Activated CD4-positive, alpha-beta T cell treated with anti-CD3 and anti-CD28 coated beads for 24 hours (primary cell): ENCODE measurements around the gene SPRY4.
"Not testable (repeated sequence)": the region's sequence is repeated elsewhere in the genome, so short reads cannot be mapped to it uniquely, and the experiment has no call there.

Experiments used
- DNase-seq, 2 donors: peaks; one replicate each; pipeline ENCODE4 v3.0.0-alpha.2; 2020; ENCODE audit warnings: low read depth in 2 of 2

Gene SPRY4

DNA sequence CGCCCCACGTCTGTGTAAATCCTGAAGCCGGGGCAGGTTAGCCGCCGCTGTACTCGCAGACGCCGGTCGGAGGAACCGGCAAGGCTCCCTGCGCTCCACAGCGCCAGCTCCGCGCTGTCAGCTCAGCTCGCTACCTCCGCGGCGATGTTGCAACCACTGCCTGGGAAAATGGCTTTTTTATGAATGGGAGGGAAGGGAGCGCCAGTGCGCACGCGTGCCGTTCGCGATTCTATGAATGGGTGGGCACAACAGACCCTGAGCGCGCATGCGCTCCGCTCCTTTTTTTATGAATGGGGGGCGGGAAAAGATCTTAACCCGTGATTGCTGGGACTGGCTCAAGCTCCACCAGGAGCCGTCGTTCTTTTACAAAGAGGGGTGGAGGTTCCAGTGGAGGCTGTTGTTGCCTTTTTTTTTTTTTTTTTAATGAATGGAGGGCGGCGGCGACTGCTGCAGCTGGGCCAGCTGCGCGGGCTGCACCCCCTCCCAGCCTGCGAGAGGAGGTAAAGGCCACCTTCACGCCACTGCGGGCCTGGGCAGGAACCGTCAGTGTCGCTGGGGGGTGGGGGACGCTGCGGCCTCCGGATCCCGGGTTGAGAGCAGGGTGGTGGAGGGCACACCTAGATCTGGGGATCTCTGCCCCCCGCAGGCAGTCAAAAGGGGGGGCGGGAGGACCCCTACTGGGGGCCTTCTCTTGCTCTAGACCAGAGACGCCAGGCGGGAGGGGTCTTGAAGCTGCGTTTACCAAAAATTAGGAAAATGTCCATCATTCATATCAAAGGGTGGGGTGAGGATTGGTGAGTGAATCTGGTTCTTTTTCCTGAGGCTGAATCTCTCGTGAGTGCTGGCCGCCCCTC lies at the start of gene SPRY4:
Gene SPRY4 (minus strand): TSS at position 151 of the 854 bp plus-strand sequence. CDS start 9,913 bp downstream, outside the sequence.
- peak; percentile 77 to 79 for DNase-seq

DNA sequence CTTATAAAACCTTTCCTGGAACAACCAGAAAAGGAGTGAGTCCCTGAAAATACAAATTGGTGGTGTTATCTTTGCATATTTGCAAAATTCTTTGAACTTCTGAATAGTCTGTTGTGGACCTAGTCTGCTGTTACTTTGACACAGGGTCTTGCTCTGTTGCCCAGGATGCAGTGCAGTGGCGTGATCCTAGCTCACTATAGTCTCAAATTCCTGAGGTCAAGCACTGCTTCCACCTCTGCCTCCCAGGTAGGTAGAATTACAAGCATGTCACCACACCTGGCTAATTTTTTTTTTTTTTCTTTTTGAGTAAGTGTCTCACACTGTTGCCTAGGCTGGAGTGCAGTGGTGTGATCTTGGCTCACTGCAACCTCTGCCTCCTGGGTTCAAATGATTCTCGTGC lies 43.7 kb upstream of the SPRY4 start:
- no peak for DNase-seq

DNA sequence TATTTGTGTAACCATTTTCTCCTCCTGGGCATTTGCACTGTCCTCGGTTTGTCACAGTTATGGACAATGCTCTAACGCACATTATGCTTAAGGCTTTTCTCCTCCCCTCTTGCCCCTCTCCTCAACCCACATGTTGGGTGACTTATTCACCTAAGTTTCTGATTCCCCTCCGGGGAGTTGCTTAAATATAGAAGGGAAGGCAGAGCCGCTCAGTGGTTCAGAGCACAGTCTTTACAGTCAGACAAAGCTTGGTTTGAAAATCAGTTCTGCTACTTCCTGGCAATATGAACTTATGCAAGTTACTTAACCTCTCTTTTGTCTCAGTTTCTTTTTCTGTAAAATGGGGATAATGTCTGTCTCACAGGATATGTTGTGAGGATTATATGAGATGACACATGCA lies 41.2 kb upstream of the SPRY4 start:
- DNase-seq, result no peak

DNA sequence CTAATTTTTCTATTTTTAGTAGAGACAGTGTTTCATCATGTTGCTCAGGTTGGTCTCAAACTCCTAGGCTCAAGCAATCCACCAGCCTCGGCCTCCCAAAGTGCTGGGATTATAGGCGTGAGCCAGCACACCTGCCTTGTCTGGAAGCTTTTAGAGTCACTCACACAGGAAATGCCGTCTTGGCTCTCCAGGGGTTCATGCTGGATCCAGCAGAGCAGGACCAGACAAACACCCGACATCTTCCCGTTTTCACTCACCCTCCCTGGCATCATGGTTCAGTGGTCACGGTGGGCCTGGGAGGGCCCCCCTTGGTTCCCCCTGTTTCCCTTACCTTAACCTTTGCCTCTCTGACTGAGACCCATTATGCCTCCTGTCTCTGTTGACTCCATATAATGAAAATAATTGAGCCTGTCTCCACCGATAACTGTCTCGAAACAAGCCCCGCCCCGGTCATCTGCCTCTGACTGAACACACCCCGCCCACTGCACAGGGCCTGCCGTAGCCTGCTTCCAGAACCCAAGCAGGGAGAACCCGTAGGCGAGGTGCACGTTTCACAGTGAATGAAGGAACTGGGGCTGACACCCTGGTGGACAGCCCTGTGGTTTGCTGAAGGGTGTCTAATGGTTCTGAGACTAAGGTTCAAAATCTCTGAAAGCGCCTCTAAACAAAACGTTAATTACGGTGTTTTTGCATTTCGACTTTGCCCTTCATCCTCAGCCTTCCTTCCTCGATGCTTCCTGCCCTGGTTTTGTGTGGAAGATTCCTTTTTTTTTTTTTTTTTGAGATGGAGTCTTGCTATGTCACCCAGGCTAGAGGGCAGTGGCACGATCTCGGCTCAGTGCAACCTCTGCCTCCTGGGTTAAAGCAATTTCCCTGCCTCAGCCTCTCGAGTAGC lies 39.7 kb upstream of the SPRY4 start:
- DNase-seq, result no peak

- DNase-seq, result no peak
These were observed 38.8 kb upstream of the SPRY4 start for GRCh38 chr5:142363619-142363963.

GRCh38 chr5:142362193-142362592 lies 37.4 kb upstream of the SPRY4 start:
- DNase-seq, result not testable (repeated sequence)

DNA sequence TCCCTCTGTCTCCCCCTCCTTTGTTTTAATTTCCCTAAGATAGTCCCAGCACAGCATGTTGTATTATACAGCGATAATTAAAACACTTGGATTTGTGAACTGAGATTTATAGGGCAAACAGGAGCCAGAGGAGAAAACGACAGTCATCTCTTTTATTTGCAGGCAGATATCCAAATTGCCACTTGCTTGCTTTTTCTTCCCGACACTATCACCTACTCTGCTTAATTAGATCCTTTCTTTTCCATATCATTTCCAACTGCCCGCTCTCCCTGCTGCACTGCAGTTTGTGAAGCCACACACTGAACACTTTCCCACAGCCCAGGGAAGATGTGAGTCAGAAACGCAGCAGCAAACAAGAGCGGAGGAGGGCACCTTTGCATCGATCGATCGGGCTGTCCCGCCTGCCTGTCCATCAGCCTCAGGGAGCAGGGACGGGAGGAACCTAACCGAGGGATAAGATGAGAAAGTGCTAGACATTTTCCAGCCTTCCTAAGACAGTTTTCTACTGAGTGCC lies 35.8 kb upstream of the SPRY4 start:
- DNase-seq, result no peak

DNA sequence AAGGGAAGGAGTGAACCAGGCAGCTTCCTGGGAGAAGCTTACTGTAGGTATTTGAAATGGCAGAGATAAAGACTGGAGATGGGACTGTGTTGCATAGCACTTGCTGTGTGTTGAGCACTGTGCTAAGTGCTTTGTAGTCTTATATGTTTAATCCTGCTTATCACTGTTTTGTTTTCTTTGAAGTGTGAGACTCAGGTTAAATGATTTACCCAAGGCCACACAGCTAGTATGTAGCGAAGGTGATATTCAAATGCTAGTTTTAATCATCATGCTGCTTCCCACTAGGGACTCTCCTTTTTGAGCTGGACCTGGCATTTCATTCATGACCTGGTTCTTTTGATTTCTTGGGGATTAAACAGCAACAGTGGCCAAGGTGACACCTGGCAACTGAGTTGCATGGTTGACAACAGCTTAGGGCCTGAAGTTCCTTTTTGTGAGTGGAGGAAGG lies 35.3 kb upstream of the SPRY4 start:
- DNase-seq, result no peak

DNA sequence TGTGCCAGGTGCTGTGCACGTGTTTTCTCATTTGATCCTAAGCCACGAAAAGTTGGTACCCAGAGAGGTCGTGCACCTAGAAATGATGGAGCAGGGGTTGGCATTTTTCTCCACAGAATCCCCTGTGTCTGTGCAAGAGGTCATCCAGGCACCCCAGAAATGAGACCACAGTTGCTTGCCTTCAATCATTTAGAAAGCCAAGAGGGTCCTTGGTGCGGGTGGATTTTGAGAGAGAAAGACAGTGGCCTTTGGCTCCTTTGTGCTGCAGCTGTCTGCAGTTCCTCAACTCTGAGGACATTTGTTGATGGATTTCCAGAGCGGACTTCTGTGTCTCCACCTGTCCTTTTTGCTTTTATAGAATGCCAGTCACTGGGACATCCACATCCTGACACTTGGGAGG lies 33.8 kb upstream of the SPRY4 start:
- no peak for DNase-seq

GRCh38 chr5:142358121-142358520 lies 33.3 kb upstream of the SPRY4 start:
- DNase-seq, result no peak

DNA sequence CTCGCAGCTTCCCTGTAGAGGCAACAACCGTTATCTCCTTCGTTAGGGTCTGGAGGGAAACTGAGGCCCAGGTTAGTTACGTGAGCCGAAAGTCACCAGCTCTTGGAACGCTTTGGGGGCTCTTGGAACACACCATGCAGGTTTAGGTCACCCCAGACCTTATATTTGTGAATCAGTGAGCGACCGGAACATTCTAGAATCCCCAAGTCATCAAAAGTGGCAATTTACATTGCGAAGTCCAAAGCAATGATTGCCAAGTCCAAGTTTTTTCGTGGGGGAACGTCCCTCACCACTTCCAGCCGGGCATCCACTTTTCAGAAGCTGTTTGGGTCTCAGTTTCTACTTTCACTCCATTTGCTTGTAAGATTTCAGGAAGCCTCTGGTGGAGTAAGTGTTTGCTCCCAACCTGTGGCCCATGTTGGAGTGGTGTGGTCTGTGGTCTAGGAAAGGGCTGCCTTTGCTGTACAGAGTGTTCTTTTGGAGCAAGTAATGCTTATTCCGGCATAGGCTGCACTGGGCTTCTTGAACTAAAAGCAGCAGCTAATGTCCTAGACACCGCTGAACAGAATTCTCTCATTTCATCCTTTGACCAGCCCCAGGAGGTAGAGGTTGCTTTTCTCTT lies 32.8 kb upstream of the SPRY4 start:
- DNase-seq, result no peak

GRCh38 chr5:142356716-142357468 lies 32.1 kb upstream of the SPRY4 start:
- DNase-seq, result peak; percentile 84 to 85

- DNase-seq, result no peak
These were observed 31.5 kb upstream of the SPRY4 start for GRCh38 chr5:142356349-142356715.

DNA sequence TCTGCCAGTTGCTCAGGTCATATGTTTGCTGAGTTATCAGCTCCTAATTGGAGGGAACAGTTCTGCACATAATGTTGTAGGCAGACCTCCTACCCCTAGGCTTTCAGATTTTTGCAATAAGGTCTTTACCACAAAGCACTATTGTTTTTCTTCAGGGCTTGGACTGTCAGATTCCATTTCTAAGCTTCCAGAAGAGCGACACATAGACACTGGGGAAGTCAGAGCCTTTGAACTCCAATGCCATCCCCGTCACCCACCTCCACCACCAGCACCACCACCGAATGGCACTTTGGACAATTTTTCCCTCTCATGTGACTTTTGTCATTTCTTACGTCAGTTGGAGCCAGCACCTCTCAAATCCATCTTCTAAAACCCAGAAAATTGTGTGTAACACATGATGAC lies 28.3 kb upstream of the SPRY4 start:
- DNase-seq, result no peak

- DNase-seq, result no peak
These were observed 25.2 kb upstream of the SPRY4 start for GRCh38 chr5:142350021-142350420.

DNA sequence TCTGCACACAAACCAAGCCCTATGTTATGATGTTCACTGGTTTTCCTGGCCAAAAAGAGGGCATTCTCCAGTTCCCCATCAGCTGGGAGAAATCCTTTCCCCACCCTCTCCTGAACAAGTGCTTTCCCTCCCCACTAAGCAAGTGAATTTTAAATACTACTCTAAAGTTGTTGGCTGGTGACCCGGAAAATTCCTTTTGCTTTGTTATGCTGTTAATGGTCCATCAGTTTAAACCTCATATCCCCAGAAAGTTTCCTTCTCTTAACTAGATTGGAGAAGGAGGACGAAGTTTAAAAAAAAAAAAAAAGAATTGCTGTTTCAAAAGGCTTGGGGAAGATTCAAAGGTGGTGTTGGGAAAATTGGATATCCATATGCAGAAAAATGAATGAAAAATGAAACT lies 21.9 kb upstream of the SPRY4 start:
- DNase-seq, result no peak

DNA sequence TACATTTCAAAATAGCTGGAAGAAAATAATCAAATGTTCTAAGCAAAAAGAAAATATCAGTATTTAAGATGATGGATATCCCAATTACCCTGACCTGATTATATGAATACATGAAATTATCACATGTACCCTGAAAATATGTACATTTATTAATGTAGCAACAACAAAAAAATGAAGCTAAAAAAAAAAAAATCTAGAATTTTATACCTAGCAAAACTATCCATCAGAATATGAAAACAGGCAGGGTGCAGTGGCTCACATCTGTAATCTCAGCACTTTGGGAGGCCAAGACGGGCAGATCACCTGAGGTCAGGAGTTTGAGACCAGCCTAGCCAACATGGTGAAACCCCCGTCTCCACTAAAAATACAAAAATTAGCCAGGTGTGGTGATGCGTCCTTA lies 20.1 kb upstream of the SPRY4 start:
- not testable (repeated sequence) for DNase-seq

GRCh38 chr5:142343531-142343930 lies 18.7 kb upstream of the SPRY4 start:
- no peak for DNase-seq

DNA sequence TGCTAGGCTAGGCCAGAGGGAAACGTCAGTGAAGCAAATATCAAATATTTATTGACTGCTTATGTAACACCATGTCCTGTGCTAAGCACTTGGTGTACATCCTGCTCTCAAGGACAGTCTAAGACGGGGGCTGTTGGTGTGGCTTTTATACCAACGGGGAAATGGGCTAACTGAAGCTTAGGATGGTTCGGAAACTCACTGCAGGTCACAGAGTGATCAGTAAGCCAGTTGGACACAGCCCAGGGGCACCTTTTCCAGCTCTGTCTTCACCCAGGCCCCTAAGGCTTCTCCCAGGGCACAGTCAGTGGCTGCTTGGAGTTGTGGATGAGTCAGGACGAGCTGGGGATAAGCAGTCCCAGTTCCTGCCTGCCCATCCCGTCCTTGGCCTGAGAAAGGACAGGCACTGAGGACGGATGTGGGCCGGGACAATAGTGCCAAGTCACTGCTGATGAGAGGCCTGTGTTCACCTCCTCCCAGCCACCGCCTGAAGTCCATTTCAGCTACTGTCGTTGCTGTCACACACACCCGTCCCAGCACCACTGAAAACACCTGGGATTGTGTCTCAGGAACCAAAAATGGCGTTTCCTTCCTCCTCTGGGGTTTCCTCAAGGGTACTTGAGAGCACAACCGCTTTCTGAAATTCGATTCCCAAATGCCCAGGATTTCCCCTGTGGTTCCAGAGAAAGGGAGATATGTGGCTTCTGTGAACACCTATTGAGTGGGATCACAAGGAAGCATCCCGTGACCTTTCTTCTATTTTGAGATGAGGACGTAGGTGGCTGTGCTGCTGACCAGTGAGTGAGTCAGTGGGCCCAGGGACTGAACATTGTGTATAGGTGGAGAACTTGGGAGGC lies 17.5 kb upstream of the SPRY4 start:
- no peak for DNase-seq

DNA sequence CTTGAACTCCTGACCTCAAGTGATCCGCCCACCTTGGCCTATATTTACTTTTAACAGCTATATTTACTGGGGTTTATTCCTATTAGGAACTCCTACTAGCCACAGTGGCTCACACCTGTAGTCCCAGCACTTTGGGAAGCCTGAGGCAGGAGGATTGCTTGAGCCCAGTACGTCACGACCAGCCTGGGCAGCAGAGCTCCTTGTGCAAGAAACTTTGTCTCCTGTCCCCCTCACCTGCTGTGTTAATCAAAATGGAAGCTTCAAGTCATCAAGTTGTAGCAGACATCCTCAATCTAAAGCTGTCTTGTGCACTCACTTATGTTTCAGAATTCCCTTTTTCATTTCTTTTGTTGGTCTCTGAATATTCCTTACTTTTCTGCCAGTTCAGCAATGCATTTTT lies 15.0 kb upstream of the SPRY4 start:
- no peak for DNase-seq

DNA sequence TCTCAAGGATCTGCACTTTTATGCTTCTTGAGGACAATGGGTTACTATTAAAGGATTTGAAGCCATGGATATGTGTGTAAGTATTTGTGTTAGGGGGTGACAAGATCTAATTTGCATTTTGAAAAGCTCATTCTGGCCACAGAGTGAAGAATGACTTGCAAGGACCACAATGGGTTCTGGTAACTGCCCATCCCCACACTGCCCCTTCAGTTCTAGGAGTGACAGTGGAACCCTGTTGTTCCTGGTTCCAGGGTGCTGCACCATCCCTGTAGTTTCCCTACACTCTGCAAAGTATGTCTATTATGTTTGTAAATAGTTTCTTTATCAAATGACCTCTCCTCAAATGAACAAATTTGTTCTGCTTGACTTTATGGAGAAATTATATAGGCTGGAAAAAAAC lies 9.7 kb upstream of the SPRY4 start:
- DNase-seq, result no peak
